IgD-negative memory B cell (primary cell): Measurements from ENCODE around the gene GSTO2. TPM values are rescaled to one million over a fixed set of nuclear protein-coding genes. Genes with fewer than 3 reads are reported as not detected.
"Not testable (repeated sequence)": the region's sequence is repeated elsewhere in the genome, so short reads cannot be mapped to it uniquely, and the experiment has no call there.

Experiments used
- H3K27ac Mint-ChIP-seq, 3 donors: one replicate each; pipeline ENCODE4 v1.8.0; 2020 to 2022; ENCODE audit warnings: mild to moderate bottlenecking in 3 of 3, mixed read lengths in 3 of 3, moderate library complexity in 1 of 3
- H3K27me3 Mint-ChIP-seq: one replicate; pipeline ENCODE4 v1.8.0; 2021; ENCODE audit warnings: mixed read lengths
- H3K36me3 Mint-ChIP-seq: one replicate; pipeline ENCODE4 v1.8.0; 2020; ENCODE audit warnings: mild to moderate bottlenecking, mixed read lengths
- H3K4me1 Mint-ChIP-seq, 3 donors: one replicate each; pipeline ENCODE4 v1.8.0; 2020 to 2022; ENCODE audit warnings: mixed read lengths in 3 of 3, mild to moderate bottlenecking in 1 of 3
- H3K4me3 Mint-ChIP-seq, 4 donors: one replicate each; pipeline ENCODE4 v1.8.0; 2020 to 2022; ENCODE audit warnings: mild to moderate bottlenecking in 4 of 4, mixed read lengths in 4 of 4, moderate library complexity in 3 of 4
- H3K9me3 Mint-ChIP-seq, 3 donors: one replicate each; pipeline ENCODE4 v1.8.0; 2020 to 2021; ENCODE audit warnings: mixed read lengths in 3 of 3, mild to moderate bottlenecking in 1 of 3
- polyA plus RNA-seq: library from polyadenylated mRNA; unstranded; fragments of 300-500 nt; fragmentation: Illumina TruSeq; gene quantifications from one replicate; pipeline ENCODE4 v1.2.3, GENCODE V29; 2021

Gene GSTO2
- polyA plus RNA-seq, 1 donor from 2014 or later, result 0.90 TPM

DNA sequence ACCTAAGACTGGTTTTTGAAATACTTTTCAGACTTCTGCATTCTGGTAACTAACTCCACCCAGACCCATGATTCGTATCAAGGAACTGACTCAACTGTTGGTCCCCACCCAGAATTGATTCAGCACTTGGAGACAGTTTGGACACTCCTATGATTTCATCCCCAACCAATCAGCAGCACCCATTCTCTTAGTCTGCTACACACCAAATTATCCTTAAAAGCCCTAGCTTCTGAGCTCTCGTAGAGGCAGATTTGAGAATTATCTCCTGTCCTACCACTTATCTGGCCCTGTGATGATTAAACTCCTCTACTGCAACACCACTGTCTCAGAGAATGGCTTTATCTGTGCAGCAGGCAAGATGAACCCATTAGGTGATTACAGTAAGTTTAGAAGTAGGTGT is 22.0 kb upstream of the GSTO2 start:
- peaks cover 6% of the 10 kb centered on the region for H3K27me3 Mint-ChIP-seq
- H3K4me1 Mint-ChIP-seq, result no peaks in the 10 kb centered on the region
- H3K27ac Mint-ChIP-seq, result no peak overlapping the region
- no peak overlapping the region for H3K4me3 Mint-ChIP-seq
- H3K36me3 Mint-ChIP-seq, result no peaks in the 10 kb centered on the region
- H3K9me3 Mint-ChIP-seq, result peaks cover 0 to 1% (median 0%) of the 10 kb centered on the region in 3 donors

DNA sequence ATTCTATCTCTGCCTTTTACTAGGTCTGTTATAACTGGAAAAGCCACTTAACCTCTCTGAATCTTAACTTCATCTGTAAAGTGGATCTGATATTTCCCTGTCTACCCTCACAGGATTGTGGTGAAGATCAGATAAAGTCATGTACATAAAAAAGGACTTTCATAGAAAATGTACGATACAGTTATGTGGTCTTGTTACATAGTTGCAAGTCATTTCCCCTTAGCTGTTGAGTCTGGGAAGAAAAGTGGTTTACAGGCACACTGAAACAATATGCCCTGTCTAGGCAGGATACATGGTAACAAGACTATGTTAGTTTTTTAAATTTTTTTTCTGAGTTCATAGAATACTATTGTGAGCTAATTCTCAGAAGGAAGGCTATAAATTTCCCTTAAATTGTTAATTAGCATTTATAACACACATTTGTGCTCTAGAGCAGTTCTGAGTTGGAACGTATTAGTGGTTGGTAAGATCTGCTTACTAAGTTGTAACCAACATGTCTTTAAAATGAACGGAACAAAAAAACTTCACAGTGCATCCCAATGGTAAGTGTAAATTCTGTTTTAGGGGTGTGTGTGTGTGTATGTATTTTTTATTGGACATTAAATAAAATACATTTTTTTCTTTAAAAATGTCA is 21.4 kb upstream of the GSTO2 start:
- no peak overlapping the region for H3K27ac Mint-ChIP-seq
- H3K27me3 Mint-ChIP-seq, result peaks cover 6% of the 10 kb centered on the region
- H3K4me3 Mint-ChIP-seq, result no peak overlapping the region
- H3K4me1 Mint-ChIP-seq, result no peaks in the 10 kb centered on the region
- H3K9me3 Mint-ChIP-seq, result peaks cover 0 to 1% (median 0%) of the 10 kb centered on the region in 3 donors
- no peaks in the 10 kb centered on the region for H3K36me3 Mint-ChIP-seq

DNA sequence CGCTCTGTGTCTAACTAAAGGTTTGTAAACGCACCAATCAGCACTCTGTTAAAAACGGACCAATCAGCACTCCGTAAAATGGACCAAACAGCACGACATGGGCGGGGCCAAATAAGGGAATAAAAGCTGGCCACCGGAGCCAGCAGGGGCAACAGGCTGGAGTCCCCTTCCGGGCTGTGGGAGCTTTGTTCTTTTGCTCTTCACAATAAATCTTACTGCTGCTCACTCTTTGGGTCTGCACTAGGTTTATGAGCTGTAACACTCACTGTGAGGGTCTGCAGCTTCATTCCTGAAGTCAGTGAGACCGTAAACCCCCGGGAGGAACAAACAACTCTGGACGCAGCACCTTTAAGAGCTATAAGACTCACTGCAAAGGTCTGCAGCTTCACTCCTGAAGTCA is 20.1 kb upstream of the GSTO2 start:
- H3K4me1 Mint-ChIP-seq, H3K27me3 Mint-ChIP-seq, H3K4me3 Mint-ChIP-seq, H3K9me3 Mint-ChIP-seq, H3K27ac Mint-ChIP-seq, H3K36me3 Mint-ChIP-seq: not testable (repeated sequence)

DNA sequence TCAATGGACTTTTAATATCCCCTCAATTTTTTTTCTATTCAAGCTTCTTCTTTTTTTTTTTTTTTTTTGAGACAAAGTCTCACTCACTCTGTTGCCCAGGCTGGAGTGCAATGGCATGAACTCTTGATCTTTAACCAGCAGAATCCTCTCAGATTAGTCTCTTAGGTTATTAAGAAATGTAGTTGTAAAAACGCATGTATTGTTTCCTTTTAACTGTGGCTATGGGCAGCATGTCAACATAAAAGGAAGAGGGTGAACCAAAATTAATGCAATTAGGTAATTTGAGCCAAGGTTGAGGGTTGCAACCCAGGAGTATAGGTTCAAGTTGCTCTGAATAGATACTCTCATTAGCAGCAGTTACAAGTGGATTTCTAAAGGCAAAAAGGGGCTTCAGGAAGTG is 18.6 kb upstream of the GSTO2 start:
- peaks cover 2% of the 10 kb centered on the region for H3K27me3 Mint-ChIP-seq
- H3K9me3 Mint-ChIP-seq, result peaks cover 0 to 1% (median 0%) of the 10 kb centered on the region in 3 donors
- no peak overlapping the region for H3K27ac Mint-ChIP-seq

DNA sequence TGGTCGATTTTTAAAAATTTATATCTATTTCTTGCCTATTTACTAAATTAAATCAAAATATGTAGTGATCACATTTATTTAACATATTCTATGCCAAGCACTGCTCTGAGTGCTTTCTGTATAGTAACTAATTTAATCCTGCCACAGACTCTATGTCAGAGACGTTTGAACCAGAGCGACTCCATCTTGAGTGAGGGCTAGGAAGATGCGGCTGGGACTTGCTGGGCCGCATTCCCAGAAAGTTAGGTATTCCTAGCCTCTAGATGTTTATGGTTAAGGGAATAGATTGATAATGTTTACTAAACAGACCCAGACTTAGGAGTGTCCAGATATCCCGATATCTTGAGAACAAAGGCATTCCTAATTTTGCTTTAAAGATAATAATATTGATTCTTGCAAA is 17.5 kb upstream of the GSTO2 start:
- Mint-ChIP-seq H3K27ac (no peak overlapping the region), H3K27me3 (peaks cover 2% of the 10 kb centered on the region), H3K4me1 (peaks cover 7 to 18% (median 12%) of the 10 kb centered on the region in 3 donors)

More for the DNA sequence above, 18.6 kb upstream of the GSTO2 start:
- peaks cover 0 to 8% (median 2%) of the 10 kb centered on the region in 3 donors for H3K4me1 Mint-ChIP-seq
- H3K4me3 Mint-ChIP-seq, result peak overlapping the region in 1 of 4 donors; percentile 7
- H3K36me3 Mint-ChIP-seq, result no peaks in the 10 kb centered on the region

DNA sequence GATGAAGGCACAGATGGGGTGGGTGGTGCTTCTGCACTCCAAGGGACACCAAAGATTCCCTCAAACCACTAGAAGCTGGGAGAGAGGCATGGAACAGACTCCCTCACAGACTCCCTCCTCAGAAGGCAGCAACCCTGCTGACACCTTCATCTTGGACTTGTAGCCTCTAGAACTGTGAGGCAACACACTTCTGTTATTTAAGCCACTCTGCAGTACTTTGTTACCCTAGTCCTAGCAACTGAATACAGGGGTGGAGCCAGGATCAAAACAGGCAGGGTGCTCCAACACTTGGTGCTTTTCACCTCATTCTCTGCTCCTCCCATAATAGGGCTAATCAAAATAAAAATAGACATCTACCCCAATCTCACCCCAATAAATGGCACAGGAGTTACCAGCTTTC is 16.6 kb upstream of the GSTO2 start:
- Mint-ChIP-seq H3K4me1 (peaks cover 14 to 24% (median 14%) of the 10 kb centered on the region in 3 donors), H3K27ac (no peak overlapping the region), H3K9me3 (no peaks in the 10 kb centered on the region), H3K4me3 (peak overlapping the region in 1 of 4 donors; percentile 93), H3K27me3 (no peaks in the 10 kb centered on the region), H3K36me3 (no peaks in the 10 kb centered on the region)

More for the DNA sequence above, 17.5 kb upstream of the GSTO2 start:
- H3K9me3 Mint-ChIP-seq, result peaks cover 0 to 1% (median 0%) of the 10 kb centered on the region in 3 donors
- no peaks in the 10 kb centered on the region for H3K36me3 Mint-ChIP-seq
- H3K4me3 Mint-ChIP-seq, result peak overlapping the region in 1 of 4 donors; percentile 93

DNA sequence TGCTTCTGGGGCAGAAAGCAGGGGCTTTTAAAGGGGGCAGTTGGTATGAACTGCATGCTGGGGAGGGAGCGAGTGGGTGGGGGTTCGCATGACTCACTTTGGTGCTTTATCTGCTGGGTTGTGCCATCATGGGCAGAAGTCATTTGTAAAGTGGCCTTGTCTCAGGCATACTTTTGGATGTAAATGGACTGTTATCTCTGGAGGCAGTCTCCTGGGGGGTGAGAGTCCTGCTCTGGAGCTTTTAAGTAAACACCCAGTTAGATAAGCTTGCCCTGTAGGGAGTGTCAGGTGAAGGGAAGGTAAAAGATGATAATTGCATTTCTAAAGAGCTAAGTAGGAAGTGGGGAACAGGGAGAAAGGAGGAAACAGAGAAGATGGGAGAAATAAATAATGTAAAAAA is 15.9 kb upstream of the GSTO2 start:
- Mint-ChIP-seq H3K27ac (no peak overlapping the region), H3K4me3 (peak overlapping the region; percentile 93 to 99 (median 96)), H3K9me3 (no peaks in the 10 kb centered on the region), H3K36me3 (no peaks in the 10 kb centered on the region), H3K27me3 (no peaks in the 10 kb centered on the region), H3K4me1 (peaks cover 14 to 27% (median 14%) of the 10 kb centered on the region in 3 donors)

DNA sequence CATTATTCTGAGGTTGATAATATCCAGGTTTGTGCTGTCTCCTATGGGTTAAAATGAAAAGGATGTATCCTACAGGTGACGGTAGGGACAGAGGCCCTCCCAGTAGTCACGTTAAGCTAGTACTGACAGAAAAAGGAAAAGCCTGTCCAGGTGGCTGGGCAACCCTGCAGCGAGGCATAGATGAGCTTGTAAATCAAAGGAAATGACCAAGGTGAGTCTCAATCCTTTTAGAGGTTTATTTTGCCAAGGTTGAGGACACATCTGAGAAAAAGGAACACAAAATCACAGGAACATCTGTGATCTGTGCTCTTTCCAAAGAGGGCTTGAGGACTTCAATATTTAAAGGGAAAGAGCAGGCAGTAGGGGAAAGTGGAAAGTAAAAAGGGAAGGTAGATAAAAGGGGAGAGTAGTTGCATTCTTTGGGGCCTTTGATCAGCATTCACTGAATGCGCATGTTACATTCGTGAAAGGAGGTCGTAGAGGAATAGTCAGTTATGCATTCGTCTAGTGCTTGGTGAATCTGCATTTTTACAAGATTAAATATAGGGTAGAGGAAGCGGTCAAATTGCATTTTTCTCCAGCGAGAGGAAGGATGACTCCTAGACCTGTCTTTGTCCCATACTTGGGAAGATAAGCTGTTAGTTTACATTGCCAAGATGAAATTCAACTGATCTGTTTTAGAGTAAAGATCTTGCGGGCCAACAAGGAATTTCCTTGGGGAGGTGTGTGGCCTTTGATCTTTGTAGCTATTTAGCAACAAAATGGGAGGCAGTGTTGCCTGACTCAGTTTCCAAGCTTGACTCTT is 15.2 kb upstream of the GSTO2 start:
- Mint-ChIP-seq H3K27ac (peak overlapping the region in 2 of 3 donors; percentile 67 to 96), H3K36me3 (no peaks in the 10 kb centered on the region), H3K4me1 (peaks cover 14 to 29% (median 15%) of the 10 kb centered on the region in 3 donors), H3K27me3 (no peaks in the 10 kb centered on the region), H3K4me3 (peak overlapping the region; percentile 93 to 99 (median 96)), H3K9me3 (no peaks in the 10 kb centered on the region)

DNA sequence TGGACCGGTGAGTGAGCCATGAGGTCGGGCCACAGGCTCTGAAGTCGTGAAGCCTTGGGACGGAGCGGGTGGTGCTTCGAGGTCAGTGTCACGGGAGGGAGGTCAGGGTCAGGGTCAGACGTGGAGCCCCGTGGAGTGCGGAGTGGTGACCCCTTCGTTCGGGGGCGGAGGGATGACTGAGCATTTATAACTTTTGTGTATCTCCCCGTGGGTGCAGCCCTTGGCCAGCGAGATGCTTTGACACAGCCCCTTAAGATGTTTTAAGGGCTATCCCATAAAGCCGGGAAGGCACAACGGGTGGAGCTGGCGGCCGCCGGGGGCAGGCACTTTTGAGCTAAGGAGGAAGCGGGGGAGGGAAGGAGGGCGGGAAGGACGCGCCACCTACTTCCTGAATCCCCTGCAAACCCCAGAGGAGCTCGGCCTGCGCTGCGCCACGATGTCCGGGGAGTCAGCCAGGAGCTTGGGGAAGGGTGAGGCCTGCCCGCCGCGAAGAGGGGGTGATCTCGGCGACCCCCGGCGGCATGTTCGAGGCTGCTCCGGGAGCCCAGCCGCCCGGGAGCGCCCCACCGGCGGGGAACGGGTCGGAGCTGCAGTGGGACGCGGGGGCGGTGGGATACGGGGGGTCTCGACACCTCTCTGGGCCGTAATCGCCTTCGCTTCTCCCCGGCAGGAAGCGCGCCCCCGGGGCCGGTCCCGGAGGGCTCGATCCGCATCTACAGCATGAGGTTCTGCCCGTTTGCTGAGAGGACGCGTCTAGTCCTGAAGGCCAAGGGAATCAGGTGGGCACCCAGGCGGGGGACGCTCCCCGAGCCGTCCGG is 14.3 kb upstream of the GSTO2 start, which contains the start of gene GSTO1:
GSTO1 (plus strand) TSS at position 400 of the 818 bp plus-strand sequence; CDS start at position 437, 37 bp downstream.
- Mint-ChIP-seq H3K36me3 (no peaks in the 10 kb centered on the region), H3K4me3 (peak within 1 kb of the TSS; percentile 93 to 99 (median 96)), H3K9me3 (no peaks in the 10 kb centered on the region), H3K27me3 (no peaks in the 10 kb centered on the region), H3K27ac (peak within 1 kb of the TSS; percentile 67 to 96 (median 88)), H3K4me1 (peaks cover 14 to 36% (median 19%) of the 10 kb centered on the region in 3 donors)

DNA sequence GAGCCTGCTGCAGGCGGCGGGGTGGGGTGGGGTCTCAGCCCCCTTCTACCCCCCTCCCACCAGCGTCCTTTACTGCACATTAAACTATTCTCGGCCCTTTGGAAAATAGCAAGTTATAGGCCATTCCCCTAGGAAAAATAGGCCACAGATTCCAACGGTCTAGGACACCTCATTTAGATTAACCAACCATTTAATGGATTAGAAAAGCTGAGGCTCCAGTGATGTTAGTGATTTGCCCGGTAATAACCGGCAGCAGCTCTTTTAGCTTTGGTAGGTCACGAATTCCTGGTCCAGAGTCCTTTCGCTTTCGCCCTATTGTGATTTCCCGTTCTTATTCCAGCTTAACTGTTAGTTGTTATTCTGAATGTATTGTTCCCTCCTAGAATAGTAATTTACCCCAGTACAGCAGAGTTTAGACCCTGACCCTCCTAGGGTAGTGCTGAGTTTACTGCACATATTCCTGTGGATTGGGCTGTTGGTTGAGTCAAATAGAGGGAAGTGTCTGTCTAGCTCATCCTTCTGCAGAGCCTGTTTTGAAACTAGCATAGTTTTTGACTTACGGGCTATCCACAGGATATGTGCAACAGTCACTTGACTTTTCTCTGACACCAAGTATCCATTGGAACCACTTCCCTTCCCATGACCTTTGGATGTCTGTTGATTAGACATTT is 13.5 kb upstream of the GSTO2 start:
- Mint-ChIP-seq H3K27ac (peak overlapping the region; percentile 49 to 96 (median 88)), H3K36me3 (no peaks in the 10 kb centered on the region), H3K27me3 (no peaks in the 10 kb centered on the region), H3K4me1 (peaks cover 15 to 40% (median 26%) of the 10 kb centered on the region in 3 donors), H3K9me3 (no peaks in the 10 kb centered on the region), H3K4me3 (peak overlapping the region; percentile 93 to 99 (median 96))

DNA sequence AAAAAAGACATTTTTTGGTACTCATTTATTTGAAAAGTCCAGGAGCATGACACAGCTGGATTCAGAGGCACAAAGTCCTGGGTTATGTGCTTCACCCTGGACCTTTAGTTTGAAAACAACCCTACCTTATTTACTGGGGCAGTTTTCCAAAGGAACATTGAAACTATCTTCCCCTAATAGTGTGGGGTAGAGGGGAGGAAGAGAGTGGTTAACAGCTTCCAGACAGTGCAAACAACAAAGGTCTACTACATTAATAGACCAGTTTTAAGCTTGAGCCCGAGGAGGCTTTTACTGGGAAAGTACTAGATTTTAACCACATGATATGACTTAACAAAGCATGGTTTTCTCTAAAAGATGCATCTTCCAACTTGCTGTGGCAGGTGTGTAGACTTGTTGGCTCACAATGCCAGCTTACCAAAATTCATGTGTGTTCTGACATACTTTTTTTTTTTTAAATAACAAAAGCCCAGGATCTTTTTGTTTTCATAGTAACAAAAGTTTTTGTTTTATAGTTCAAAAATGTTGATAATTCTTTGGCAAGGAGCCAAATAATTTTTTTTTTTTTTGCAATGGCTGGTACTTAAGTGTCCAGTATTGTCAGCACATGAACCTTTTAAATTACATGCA is 12.5 kb upstream of the GSTO2 start:
- Mint-ChIP-seq H3K27ac (peak overlapping the region; percentile 49 to 96 (median 72)), H3K27me3 (no peaks in the 10 kb centered on the region), H3K9me3 (no peaks in the 10 kb centered on the region), H3K36me3 (peaks cover 2% of the 10 kb centered on the region), H3K4me3 (peak overlapping the region; percentile 69 to 99 (median 94)), H3K4me1 (peaks cover 20 to 50% (median 30%) of the 10 kb centered on the region in 3 donors)

DNA sequence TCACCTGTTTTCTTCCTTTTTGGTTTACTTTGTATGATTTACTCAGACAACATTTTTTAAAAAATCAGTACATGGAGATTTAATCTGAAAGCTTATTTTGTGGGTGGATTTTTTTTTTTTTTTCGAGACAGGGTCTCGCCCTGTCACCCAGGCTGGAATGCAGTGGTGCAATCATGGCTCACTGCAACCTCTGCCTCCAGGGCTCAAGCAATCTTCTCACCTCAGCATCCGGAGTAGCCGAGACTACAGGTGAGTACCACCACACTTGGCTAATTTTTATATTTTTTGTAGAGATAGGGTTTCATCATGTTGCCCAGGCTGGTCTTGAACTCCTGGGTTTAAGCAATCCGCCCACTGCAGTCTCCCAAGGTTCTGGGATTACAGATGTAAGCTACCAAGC is 11.7 kb upstream of the GSTO2 start:
- Mint-ChIP-seq H3K27me3 (no peaks in the 10 kb centered on the region), H3K9me3 (no peaks in the 10 kb centered on the region), H3K27ac (peak overlapping the region in 2 of 3 donors; percentile 46 to 72), H3K36me3 (peaks cover 2% of the 10 kb centered on the region), H3K4me1 (peaks cover 20 to 50% (median 30%) of the 10 kb centered on the region in 3 donors), H3K4me3 (peak overlapping the region in 1 of 4 donors; percentile 93)

DNA sequence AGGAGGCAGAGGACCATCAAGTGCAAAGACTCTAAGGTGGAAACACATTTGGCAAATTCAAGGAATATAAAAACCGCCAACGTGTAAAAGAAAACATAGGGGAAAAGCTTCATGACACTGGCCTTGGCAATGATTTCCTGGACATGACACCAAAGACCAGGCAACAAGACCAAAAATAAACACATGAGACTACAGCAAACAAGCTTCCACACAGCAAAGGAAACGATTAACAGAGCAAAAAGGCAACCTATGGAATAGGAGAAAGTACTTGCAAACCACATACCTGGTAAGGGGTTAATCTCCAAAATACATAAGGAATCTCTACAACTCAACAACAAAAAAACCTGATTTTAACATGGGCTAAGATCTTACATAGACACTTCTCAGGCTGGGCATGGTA is 10.8 kb upstream of the GSTO2 start:
- Mint-ChIP-seq H3K36me3 (peaks cover 2% of the 10 kb centered on the region), H3K4me3 (peak overlapping the region in 2 of 4 donors; percentile 54 to 55), H3K4me1 (peaks cover 20 to 50% (median 30%) of the 10 kb centered on the region in 3 donors), H3K27me3 (no peaks in the 10 kb centered on the region), H3K9me3 (no peaks in the 10 kb centered on the region), H3K27ac (peak overlapping the region in 1 of 3 donors; percentile 84)

DNA sequence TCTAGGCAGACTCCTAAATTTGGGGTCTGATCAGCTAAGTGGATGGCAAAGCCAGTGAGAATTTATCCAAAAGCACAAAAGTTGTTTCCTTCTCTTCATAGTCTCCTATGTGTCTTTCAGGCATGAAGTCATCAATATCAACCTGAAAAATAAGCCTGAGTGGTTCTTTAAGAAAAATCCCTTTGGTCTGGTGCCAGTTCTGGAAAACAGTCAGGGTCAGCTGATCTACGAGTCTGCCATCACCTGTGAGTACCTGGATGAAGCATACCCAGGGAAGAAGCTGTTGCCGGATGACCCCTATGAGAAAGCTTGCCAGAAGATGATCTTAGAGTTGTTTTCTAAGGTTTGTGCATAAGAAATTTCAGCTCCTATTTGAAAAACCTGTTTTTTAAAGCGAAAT is 9.5 kb upstream of the GSTO2 start:
- Mint-ChIP-seq H3K4me3 (peak overlapping the region in 1 of 4 donors; percentile 30), H3K4me1 (peaks cover 27 to 48% (median 32%) of the 10 kb centered on the region in 3 donors), H3K27me3 (no peaks in the 10 kb centered on the region), H3K27ac (peak overlapping the region; percentile 9 to 80 (median 17)), H3K9me3 (no peaks in the 10 kb centered on the region), H3K36me3 (peaks cover 2% of the 10 kb centered on the region)
